SKM-1 treated with dmso at 0.1 percent for 144 hours (cell line): ENCODE measurements around the gene CADM1.

Experiments used
- DNase-seq: peaks from one replicate; lab custom pipeline; 2025; ENCODE audit not compliant: unreplicated experiment; lab: John Stamatoyannopoulos, UW

The CADM1 gene

DNA sequence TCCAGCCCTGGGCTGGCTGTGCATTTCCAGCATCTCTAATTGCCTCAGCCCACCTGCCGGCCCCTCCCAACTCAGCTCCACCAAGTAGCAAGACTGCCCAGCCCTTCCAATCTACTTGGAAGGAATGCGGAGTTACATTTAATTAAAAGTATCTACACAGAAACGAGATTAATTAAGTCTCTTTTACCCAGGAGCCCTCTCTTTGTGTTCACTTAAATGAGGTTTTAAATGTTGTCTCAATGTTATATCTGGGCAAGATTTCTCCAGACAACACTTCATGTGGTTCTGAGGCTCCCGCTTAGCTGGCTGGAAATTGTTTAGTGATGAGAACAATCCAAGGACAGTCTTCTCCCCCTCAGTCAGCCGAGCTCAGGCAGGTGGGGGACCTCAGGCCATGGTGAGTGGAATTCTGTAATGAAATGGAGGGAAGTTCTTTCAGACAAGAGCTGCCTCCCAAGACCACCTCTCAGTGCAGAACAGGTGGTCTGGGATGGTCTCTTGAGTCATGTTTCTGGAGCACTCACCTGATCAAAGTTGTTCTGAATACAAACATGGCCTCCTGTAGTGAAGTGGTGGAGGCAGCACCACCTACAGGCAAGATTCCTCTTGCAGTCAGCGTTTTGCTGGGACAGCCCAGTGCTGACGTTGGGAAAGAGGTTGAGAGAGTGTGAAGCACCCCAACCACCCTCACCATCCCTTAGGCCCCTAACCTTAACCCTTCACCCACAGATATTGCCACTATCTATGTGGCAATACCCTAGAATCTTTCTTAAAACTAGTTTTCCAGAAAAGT lies 371.6 kb downstream of the CADM1 start:
- DNase-seq, result no peak

DNA sequence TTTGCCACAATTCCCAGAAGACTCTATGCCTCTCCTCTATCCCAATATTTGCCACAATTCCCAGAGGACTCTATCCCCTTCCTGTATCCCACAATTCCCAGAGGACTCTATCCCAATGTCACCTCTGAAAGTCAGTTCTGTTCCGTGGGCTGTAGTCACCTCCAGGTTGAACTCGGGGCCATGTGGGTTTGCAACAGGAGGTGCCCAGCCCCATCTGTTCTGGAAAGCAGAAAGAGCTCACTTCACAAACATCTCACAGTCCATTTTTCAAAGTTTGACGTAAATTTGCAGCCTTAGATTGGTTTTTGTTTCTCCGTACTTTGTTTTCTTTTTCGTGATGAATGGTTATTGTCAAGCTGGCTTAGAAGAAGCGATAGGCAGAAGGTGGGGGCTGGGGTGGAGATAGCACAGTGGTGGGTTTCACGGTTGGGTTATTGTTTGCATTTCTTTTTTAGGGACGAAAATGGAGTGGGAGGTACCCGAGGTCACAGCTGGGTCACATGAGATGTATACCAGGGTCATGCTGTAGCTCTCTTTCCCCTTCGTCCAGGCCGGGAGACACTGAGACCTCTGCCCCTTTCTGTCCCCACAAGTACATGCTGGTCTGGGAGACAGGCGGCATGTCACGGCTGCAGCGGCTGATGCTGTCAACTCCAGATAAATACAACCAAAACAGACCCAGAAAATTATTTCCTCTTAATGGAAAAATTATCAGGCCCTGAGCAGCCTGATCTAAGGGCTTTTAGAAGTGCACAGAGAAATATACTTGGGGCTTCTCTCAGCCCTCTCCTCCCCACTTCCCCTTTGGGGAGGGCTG lies 374.5 kb downstream of the CADM1 start:
- no peak for DNase-seq

DNA sequence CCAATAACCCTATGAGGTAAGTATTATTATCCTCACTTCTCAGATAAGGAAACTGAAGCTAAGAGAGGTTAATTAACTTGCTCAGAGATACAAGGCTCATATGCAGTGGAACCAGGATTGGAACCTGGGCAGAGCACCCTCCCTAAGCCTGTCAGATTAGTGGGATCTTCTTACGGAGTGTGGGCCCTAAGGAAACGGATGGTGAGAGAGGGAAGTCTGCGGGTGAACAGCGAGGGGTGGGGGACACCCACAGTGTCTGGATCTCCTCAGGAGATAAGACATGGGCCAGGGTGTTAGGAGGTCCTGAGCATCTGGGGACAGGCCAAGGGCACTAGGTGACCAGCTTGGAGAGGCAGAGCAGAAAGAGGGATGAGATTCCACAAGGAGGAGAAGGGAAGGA lies 376.0 kb downstream of the CADM1 start:
- no peak for DNase-seq

DNA sequence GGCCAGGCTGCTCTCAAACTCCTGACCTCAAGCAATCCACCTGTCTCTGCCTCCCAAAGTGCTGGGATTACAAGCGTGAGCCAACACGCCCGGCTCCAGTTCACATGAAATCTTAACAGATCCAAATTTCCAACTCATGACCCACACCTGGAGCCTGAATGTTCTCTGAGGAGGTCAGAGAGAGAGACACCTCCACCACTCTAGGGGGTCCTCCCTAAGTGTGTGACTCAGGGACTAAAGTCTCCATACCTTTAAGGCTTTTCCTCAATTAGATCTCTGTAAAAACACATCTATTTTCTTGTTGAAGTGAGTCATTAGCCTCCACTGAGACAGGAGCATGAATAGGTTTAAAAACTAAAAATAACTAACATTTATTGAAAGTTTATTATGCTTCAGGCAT lies 376.4 kb downstream of the CADM1 start:
- DNase-seq, result no peak

DNA sequence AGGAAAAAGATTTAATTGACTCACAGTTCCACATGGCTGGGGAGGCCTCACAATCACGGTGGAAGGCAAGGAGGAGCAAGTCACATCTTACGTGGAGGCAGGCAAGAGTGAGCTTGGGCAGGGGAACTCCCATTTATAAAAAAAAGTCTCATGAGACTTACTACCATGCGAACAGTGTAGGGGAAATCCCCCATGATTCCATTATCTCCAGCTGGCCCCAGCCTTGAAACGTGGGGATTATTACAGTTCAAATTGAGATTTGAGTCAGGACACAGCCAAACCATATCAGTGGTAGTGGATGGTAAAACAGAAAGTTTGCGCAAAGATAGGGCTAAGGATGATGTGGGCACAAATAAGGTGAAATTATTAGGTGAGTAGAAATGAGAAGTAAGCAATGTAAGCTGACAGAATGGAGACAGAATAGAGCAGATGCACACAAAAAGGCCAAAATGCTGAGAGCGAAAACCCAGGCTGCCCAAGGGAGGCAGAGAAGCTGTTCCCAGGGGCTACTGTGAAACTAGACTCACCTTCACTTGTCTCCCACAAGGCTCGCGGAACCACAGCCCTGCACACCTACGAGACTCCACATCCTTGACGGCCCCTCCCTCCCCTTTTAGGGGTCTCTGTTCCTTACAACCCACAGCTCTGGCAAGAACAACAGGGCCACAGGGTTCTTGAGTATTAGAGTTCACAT lies 377.6 kb downstream of the CADM1 start:
- no peak for DNase-seq

DNA sequence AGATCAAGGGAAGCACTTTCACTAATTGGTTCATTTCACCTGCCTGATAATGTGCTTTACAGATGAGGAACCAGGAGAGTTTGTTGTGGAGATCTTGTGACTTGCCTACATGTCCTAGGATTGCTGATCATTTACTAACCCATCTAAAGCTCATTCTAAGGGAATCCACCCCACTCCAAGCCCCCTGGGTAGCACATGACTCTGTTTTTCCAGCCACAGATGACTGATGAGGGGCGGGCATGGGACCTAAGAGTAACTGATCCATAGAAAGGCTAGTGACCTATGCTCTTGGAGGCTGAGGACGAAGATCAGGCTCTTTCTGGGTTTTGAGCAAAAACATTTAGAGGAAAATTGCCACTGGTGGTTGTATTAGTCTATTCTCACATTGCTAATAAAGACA lies 378.1 kb downstream of the CADM1 start:
- no peak for DNase-seq

DNA sequence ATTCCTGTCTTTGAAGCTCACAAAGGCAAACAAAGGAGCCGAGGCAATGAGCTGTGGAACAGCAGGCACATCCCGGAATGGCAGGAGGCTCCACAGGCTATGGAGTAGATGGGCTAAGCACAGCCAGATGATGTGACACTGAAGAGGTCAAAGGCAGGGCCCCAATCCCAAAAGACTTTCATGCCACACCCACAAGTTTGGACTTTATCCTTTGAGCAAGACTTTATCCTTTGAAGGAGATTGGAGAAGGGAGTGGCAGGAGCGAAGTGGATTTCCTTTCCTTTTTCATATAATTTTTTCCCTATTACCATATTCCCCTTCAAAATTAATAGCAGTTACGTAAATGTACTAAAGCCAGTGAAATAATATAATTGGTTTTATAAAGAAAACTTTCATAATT lies 379.4 kb downstream of the CADM1 start:
- no peak for DNase-seq

DNA sequence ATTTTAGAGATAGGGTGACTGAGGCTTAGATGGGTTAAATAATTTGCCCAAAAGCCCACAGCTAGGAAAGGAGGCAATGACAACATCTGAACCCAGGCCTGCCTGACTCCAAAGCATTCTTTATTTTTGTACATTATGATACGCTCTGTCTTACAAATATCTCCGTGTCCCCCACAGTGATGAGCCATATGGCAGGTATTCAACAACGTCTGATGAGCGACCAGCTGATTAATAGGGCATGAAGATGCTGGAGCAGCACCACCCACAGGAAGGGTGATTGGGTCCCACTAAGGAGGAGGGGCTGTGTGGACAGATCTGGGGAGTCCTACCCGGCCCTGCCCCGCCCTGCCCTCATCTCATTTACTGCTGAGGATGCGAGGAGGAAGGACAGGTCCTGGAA lies 380.6 kb downstream of the CADM1 start:
- DNase-seq, result no peak

DNA sequence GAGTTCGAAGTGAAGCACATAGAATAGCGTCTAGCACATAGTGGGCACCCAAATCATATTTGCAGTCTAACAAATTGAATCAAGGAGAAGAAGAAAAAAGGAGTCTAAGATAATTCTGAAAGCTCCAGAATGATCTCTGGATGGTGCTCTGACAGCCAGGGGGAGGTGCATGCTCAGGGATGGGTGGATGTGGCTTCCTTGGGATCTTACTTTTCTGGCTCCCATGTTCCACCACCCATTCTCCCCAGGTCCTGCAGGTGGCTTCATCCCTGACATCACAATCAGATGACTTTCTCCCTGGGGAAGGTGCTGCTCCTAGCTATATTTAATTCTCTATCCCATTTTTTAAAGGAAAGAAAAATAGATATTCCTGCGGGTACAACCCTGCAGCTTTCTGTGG lies 381.9 kb downstream of the CADM1 start:
- DNase-seq, result no peak
